Smooth muscle cell of the pulmonary artery (primary cell): ENCODE results near the gene FMO2. TPM values are rescaled to one million over a fixed set of nuclear protein-coding genes. Genes with fewer than 3 reads are reported as not detected.

Source experiments
- total RNA-seq: library from RNA; depleted of rRNA; stranded (reverse); fragments of >200 nt; gene quantifications from 2 replicates; pipeline ENCODE4 v1.2.3, GENCODE V29; 2014

The FMO2 gene, protein sequence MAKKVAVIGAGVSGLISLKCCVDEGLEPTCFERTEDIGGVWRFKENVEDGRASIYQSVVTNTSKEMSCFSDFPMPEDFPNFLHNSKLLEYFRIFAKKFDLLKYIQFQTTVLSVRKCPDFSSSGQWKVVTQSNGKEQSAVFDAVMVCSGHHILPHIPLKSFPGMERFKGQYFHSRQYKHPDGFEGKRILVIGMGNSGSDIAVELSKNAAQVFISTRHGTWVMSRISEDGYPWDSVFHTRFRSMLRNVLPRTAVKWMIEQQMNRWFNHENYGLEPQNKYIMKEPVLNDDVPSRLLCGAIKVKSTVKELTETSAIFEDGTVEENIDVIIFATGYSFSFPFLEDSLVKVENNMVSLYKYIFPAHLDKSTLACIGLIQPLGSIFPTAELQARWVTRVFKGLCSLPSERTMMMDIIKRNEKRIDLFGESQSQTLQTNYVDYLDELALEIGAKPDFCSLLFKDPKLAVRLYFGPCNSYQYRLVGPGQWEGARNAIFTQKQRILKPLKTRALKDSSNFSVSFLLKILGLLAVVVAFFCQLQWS
- 11.8 and 21.1 TPM in 2 replicates for total RNA-seq

DNA sequence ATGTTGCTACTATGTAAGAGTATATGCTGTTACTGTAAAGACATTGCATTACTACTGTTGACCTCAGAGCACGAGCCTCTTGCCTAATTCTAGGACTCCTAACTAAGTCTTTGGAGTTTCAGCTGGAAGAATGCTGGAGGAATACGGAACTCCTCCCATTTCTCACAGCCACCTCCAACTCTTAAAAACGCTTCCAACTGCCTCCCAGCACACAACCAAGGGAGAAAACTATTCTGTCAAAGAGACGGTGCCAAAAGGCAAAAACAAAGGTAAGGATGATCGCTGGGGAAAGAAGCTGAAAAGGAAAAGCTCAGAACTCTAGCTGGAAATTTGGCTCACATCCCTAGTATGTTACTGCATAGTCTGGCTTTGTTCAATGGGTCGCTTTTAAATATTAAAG is at the start of gene FMO2:
Gene FMO2, plus strand, starts transcription at position 210 of the 400 bp plus-strand sequence. CDS start 414 bp downstream, outside the sequence.

DNA sequence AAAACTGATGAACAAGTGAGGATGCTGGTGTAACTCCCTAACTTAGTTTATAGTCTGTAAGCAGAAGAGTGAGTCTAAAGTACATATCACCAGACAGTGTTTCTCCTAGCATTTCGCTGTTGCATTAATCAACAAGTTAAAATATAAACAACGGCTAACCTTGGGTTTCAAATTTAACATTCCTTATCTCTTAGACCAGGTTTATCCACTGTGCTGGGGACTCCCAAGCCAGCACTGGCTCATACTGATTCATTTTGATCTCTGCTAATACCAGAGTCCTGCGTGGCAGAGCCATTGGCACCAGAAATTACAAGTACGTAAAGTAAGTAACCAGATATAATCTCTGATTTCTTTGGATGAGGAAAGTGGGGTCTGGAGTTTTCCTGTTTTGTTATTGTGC is 63.2 kb downstream of the FMO2 start, which contains the start of gene FMO1:
Gene FMO1, plus strand, starts transcription at position 193 of the 400 bp plus-strand sequence. CDS start 9,594 bp downstream, outside the sequence.

Other genes starting within 250 kb of the FMO2 start
- 0.07 and 0.39 TPM in 2 replicates for gene MROH9, start 249.8 kb upstream of the FMO2 start, total RNA-seq
- gene FMO3, start 94.4 kb upstream of the FMO2 start, total RNA-seq, result 0.43 and 1.2 TPM in 2 replicates
- 0.43 TPM in 1 of 2 replicates, not detected in the other for gene FMO1, start 63.2 kb downstream of the FMO2 start, total RNA-seq
- gene FMO4, start 128.9 kb downstream of the FMO2 start, total RNA-seq, result 2.4 and 2.6 TPM in 2 replicates